HepG2 (cell line): ENCODE measurements around the gene TTLL8. TPM values are rescaled to one million over a fixed set of nuclear protein-coding genes. Genes with fewer than 3 reads are reported as not detected.

Source experiments
- ATAC-seq: fragments of 200-7000 bp; cut with Tn5 transposase; 3 replicates; pipeline ENCODE4 v1.9.1; 2020; ENCODE audit warnings: mild to moderate bottlenecking, moderate library complexity
- BruUV-seq: library from RNA; stranded (reverse); fragments of 400-500 nt; replicated peaks from 2 replicates; lab custom pipeline; 2021; lab: Mats Ljungman, UMichigan
- CTCF ChIA-PET: fragments of 300-600 bp; formaldehyde crosslinking; extraction: SDS; loops from one replicate; lab custom pipeline; 2021; ENCODE audit warnings: low total read pairs, inconsistent platforms, low intra/inter-chr PET ratio; lab: Yijun Ruan, JAX
- POLR2A ChIA-PET: fragments of 350-600 bp; sonication (Branson Sonifier 250); formaldehyde crosslinking; loops from one replicate; lab custom pipeline; 2020; ENCODE audit warnings: antibody characterized with exemption, inconsistent platforms; lab: Yijun Ruan, JAX
- DNase-seq: peaks from one replicate; pipeline ENCODE4 v3.0.0-alpha.2; 2015; ENCODE audit warnings: low spot score
- FAIRE-seq: peaks from 3 replicates; lab custom pipeline; 2011; peaks lifted over from hg19 to GRCh38; lab: Jason Lieb, UNC
- H2AFZ ChIP-seq: one replicate; pipeline ENCODE4 v1.6.1; 2011; ENCODE audit warnings: low read length, inconsistent platforms
- H3K27ac ChIP-seq: fragments of 300-600 bp; 3 replicates; pipeline ENCODE4 v1.8.0; 2011; ENCODE audit warnings: mixed run types, mild to moderate bottlenecking, mixed read lengths, low read length, inconsistent platforms; ENCODE audit not compliant: insufficient read depth; ENCODE audit errors: extremely low read length
- H3K27me3 ChIP-seq, 2 experiments: fragments of 200-600 bp in 1 of 2; 2 replicates in 1 of 2; 3 replicates in 1 of 2; pipeline versions ENCODE4 v1.6.0 to v1.8.0; 2011; ENCODE audit warnings: low read length in 2 of 2, mild to moderate bottlenecking in 2 of 2, moderate library complexity in 2 of 2, inconsistent platforms in 1 of 2; ENCODE audit not compliant: insufficient read depth in 2 of 2, control insufficient read depth in 1 of 2
- H3K36me3 ChIP-seq, 2 experiments: fragments of 200-600 bp in 1 of 2; replicated peaks in 1 of 2; 2 replicates in 1 of 2; 3 replicates in 1 of 2; pipeline versions ENCODE4 v1.5.1 to v1.8.0; 2011; ENCODE audit warnings: low read length in 2 of 2, inconsistent platforms in 1 of 2; ENCODE audit not compliant: insufficient read depth in 2 of 2, control insufficient read depth in 1 of 2
- H3K4me1 ChIP-seq: 2 replicates; pipeline ENCODE4 v1.5.1; 2012; ENCODE audit warnings: low read length, inconsistent platforms; ENCODE audit not compliant: insufficient read depth
- H3K4me2 ChIP-seq: 2 replicates; pipeline ENCODE4 v1.6.0; 2011; ENCODE audit warnings: low read depth, low read length, inconsistent platforms
- H3K4me3 ChIP-seq, 3 experiments: fragments of 200-600 bp in 1 of 3; sonication (generic), shearing (Covaris generic) in 1 of 3; replicated peaks in 1 of 3; 2 replicates each; pipeline ENCODE4 v1.5.1; 2011 to 2016; ENCODE audit warnings: low read length in 3 of 3, inconsistent platforms in 2 of 3, low read depth in 2 of 3, mild to moderate bottlenecking in 2 of 3, control low read depth in 1 of 3, mixed read lengths in 1 of 3; ENCODE audit not compliant: insufficient read depth in 1 of 3
- H3K79me2 ChIP-seq: one replicate; pipeline ENCODE4 v1.6.1; 2011; ENCODE audit warnings: low read length, inconsistent platforms; ENCODE audit not compliant: insufficient read depth
- H3K9ac ChIP-seq: 2 replicates; pipeline ENCODE4 v1.6.0; 2011; ENCODE audit warnings: mild to moderate bottlenecking, low read depth, low read length, inconsistent platforms; ENCODE audit not compliant: insufficient read depth
- H3K9me3 ChIP-seq: 2 replicates; pipeline ENCODE4 v1.5.1; 2012; ENCODE audit warnings: mild to moderate bottlenecking, low read length
- H4K20me1 ChIP-seq: 2 replicates; pipeline ENCODE4 v1.6.0; 2011; ENCODE audit warnings: inconsistent platforms, mild to moderate bottlenecking, low read length, moderate library complexity; ENCODE audit not compliant: insufficient read depth
- ADNP ChIP-seq: sonication (generic); formaldehyde crosslinking; IDR thresholded peaks from 2 replicates; pipeline ENCODE4 v1.4.0; 2020; ENCODE audit warnings: missing genetic modification reagents
- CAMTA2 ChIP-seq: sonication (generic); formaldehyde crosslinking; IDR thresholded peaks from 2 replicates; pipeline ENCODE4 v1.4.0; 2020; ENCODE audit warnings: mild to moderate bottlenecking, missing genetic modification reagents, borderline replicate concordance
- DNMT3B ChIP-seq: conservative IDR thresholded peaks from 2 replicates; pipeline ENCODE4 v1.6.1; 2016; ENCODE audit warnings: missing biosample characterization, control low read depth
- ISX ChIP-seq: sonication (generic); formaldehyde crosslinking; conservative IDR thresholded peaks from 2 replicates; pipeline ENCODE4 v1.5.0; 2020; ENCODE audit warnings: missing genetic modification reagents
- JARID2 ChIP-seq: sonication (generic); formaldehyde crosslinking; IDR thresholded peaks from 2 replicates; pipeline ENCODE4 v1.8.1; 2023; ENCODE audit warnings: missing genetic modification reagents, inconsistent platforms; ENCODE audit not compliant: insufficient replicate concordance
- MAFG ChIP-seq: sonication (generic); formaldehyde crosslinking; IDR thresholded peaks from 2 replicates; pipeline ENCODE4 v1.5.1; 2020; ENCODE audit warnings: mild to moderate bottlenecking, missing genetic modification reagents
- MTA1 ChIP-seq: sonication (generic); formaldehyde crosslinking; IDR thresholded peaks from 2 replicates; pipeline ENCODE4 v1.4.0; 2020; ENCODE audit warnings: missing genetic modification reagents, mild to moderate bottlenecking, borderline replicate concordance
- NFIC ChIP-seq: IDR thresholded peaks from 2 replicates; pipeline ENCODE4 v1.6.1; 2012; ENCODE audit warnings: mild to moderate bottlenecking, low read length, inconsistent platforms
- RELA ChIP-seq: sonication (generic); formaldehyde crosslinking; IDR thresholded peaks from 2 replicates; pipeline ENCODE4 v1.4.0; 2020; ENCODE audit warnings: missing genetic modification reagents
- ZNF552 ChIP-seq: sonication (generic); formaldehyde crosslinking; IDR thresholded peaks from 2 replicates; pipeline ENCODE4 v1.9.0; 2022; ENCODE audit warnings: missing genetic modification reagents, mild to moderate bottlenecking, borderline replicate concordance
- ZNF577 ChIP-seq: sonication (generic); formaldehyde crosslinking; IDR thresholded peaks from 2 replicates; pipeline ENCODE4 v1.4.0; 2020; ENCODE audit warnings: mild to moderate bottlenecking, low read depth, missing genetic modification reagents, borderline replicate concordance
- ZNF703 ChIP-seq: sonication (generic); formaldehyde crosslinking; IDR thresholded peaks from 2 replicates; pipeline ENCODE4 v1.5.1; 2020; ENCODE audit warnings: missing genetic modification reagents, mild to moderate bottlenecking, moderate library complexity, borderline replicate concordance
- ZNF768 ChIP-seq: sonication (generic); formaldehyde crosslinking; IDR thresholded peaks from 2 replicates; pipeline ENCODE4 v1.4.0; 2020; ENCODE audit warnings: missing genetic modification reagents
- ZNF83 ChIP-seq: sonication (generic); formaldehyde crosslinking; IDR thresholded peaks from 2 replicates; pipeline ENCODE4 v1.4.0; 2020; ENCODE audit warnings: missing genetic modification reagents, mild to moderate bottlenecking, borderline replicate concordance
- WGBS: methylation state at CpG from one replicate; pipeline ENCODE4 v1.1.6; 2017; ENCODE audit warnings: low lambda C conversion rate; 5-methylcytosine and 5-hydroxymethylcytosine counted together
- in situ Hi-C: cut with HindIII; loops from 2 replicates; pipeline ENCODE4 v1.10.0; 2017; ENCODE audit warnings: low pct_unique_long_range_greater_than_20kb; ENCODE audit not compliant: extremely low pct_ligation_motif_present
- intact Hi-C: fragments of 100-400 bp; cut with micrococcal nuclease; formaldehyde crosslinking; loops from one replicate; pipeline ENCODE4 v1.10.0; 2022; ENCODE audit not compliant: unreplicated experiment
- polyA plus RNA-seq, 8 experiments: library from polyadenylated mRNA; depleted of rRNA in 3 of 8; stranded (reverse) in 7 of 8; unstranded in 1 of 8; fragments of >200 nt; fragmentation: Illumina TruSeq in 4 of 8; extraction: Trizol in 4 of 8; gene quantifications; 2 replicates each; pipeline versions ENCODE4 v1.2.1 to v1.2.3, GENCODE V29; 2011 to 2016; ENCODE audit warnings: low read depth in 4 of 8, missing spikeins in 1 of 8, mixed read lengths in 1 of 8; ENCODE audit not compliant: insufficient read depth in 1 of 8
- total RNA-seq, 5 experiments: library from RNA; depleted of rRNA; stranded (reverse); fragments of >200 nt; fragmentation: Illumina TruSeq; extraction: Trizol; gene quantifications; 2 replicates each; pipeline ENCODE4 v1.2.3, GENCODE V29; 2016; ENCODE audit warnings: low read depth in 1 of 5
- TF ChIP-seq, protein P1 (sequence below): sonication (generic); formaldehyde crosslinking; IDR thresholded peaks from 2 replicates; pipeline ENCODE4 v1.4.0; 2020; ENCODE audit warnings: mild to moderate bottlenecking, missing genetic modification reagents, borderline replicate concordance
- TF ChIP-seq, protein P2 (sequence below): sonication (generic); formaldehyde crosslinking; IDR thresholded peaks from 2 replicates; pipeline ENCODE4 v1.4.0; 2020; ENCODE audit warnings: mild to moderate bottlenecking, low read depth, missing genetic modification reagents
- TF ChIP-seq, protein P3 (sequence below): IDR thresholded peaks from 2 replicates; pipeline ENCODE4 v1.6.1; 2016

TTLL8 gene
- total and polyA plus RNA-seq, 2 of the 13 experiments (the other 11 are each of a cell fraction or from before 2014, with no cell fraction given): not detected

DNA sequence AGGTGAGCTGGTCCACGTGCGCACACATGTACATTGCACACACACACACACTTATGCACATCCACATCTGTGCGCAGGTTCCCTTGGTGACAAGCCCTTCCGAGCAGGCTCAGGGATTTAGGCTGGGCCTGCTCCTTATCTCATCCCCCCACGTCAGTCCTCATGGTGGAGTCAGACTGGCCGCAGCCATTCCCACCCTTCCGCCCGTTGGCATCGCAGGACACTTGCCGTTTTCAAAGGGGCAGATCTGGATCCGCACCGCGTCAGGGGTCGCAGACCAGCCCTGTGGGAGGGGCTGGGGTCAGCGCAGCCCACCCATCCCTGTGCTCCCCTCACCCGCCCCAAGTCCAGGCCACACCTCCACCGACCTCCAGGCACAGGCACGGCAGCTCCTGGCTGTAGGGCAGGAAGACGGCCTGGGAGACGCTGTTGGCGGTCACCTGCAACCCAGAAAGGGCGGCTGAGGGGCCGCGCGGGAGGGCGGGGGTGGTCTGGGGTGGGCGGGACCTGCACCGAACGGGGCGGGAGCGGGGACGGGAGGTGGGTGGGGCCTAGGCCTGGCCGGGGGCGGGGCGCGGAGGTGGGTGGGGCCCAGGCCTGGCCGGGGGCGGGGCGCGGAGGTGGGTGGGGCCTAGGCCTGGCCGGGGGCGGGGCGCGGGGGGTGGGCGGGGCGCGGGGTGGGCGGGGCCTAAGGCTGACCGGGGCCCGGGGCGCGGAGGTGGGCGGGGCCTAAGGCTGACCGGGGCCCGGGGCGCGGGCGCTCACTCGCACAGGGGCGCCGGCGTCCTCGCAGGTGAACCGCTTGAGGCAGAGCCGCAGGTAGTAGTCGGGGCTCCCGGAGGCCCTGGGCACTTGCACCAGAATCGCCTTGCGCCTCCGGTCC, 58.8 kb downstream of the TTLL8 start:
- Histone ChIP-seq H4K20me1 (no peaks in the 10 kb centered on the region), H3K27me3 (peaks cover 7 to 12% of the 10 kb centered on the region in 2 experiments; a peak in 4 of 5 replicates), H3K36me3 (no peaks in the 10 kb centered on the region), H3K4me3 (no peak overlapping the region), H3K9me3 (no peaks in the 10 kb centered on the region), H3K9ac (no peak overlapping the region), H3K4me1 (no peaks in the 10 kb centered on the region), H3K27ac (no peak overlapping the region), H3K4me2 (no peak overlapping the region), H3K79me2 (no peaks in the 10 kb centered on the region), H2AFZ (no peak overlapping the region)
- TF ChIP-seq MAFG (CRISPR knock-in tag) (no peak), ADNP (CRISPR knock-in tag) (no peak), RELA (CRISPR knock-in tag) (no peak), DNMT3B (CRISPR knock-in tag) (no peak), MTA1 (CRISPR knock-in tag) (no peak), NFIC (no peak), ZNF703 (CRISPR knock-in tag) (no peak), ZNF768 (CRISPR knock-in tag) (no peak), ZNF83 (no peak), ZNF552 (CRISPR knock-in tag) (no peak), ISX (CRISPR knock-in tag) (no peak), JARID2 (CRISPR knock-in tag) (no peak), CAMTA2 (CRISPR knock-in tag) (no peak), ZNF577 (no peak)
- TF ChIP-seq, protein P1, sequence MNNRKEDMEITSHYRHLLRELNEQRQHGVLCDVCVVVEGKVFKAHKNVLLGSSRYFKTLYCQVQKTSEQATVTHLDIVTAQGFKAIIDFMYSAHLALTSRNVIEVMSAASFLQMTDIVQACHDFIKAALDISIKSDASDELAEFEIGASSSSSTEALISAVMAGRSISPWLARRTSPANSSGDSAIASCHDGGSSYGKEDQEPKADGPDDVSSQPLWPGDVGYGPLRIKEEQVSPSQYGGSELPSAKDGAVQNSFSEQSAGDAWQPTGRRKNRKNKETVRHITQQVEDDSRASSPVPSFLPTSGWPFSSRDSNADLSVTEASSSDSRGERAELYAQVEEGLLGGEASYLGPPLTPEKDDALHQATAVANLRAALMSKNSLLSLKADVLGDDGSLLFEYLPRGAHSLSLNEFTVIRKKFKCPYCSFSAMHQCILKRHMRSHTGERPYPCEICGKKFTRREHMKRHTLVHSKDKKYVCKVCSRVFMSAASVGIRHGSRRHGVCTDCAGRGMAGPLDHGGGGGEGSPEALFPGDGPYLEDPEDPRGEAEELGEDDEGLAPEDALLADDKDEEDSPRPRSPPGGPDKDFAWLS (CRISPR knock-in tag): no peak
- TF ChIP-seq, protein P2, sequence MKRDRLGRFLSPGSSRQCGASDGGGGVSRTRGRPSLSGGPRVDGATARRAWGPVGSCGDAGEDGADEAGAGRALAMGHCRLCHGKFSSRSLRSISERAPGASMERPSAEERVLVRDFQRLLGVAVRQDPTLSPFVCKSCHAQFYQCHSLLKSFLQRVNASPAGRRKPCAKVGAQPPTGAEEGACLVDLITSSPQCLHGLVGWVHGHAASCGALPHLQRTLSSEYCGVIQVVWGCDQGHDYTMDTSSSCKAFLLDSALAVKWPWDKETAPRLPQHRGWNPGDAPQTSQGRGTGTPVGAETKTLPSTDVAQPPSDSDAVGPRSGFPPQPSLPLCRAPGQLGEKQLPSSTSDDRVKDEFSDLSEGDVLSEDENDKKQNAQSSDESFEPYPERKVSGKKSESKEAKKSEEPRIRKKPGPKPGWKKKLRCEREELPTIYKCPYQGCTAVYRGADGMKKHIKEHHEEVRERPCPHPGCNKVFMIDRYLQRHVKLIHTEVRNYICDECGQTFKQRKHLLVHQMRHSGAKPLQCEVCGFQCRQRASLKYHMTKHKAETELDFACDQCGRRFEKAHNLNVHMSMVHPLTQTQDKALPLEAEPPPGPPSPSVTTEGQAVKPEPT (CRISPR knock-in tag): no peak
- TF ChIP-seq, protein P3, sequence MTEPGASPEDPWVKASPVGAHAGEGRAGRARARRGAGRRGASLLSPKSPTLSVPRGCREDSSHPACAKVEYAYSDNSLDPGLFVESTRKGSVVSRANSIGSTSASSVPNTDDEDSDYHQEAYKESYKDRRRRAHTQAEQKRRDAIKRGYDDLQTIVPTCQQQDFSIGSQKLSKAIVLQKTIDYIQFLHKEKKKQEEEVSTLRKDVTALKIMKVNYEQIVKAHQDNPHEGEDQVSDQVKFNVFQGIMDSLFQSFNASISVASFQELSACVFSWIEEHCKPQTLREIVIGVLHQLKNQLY: no peak
- in situ Hi-C loops: no loop called here
- intact Hi-C loops: no loop called here
- FAIRE-seq: no peak
- 60% methylated on average over 11 of the region's 70 CpGs for WGBS
- no TSS peak for BruUV-seq
- POLR2A ChIA-PET: no interaction called here
- CTCF ChIA-PET: no interaction called here
- no peak for ATAC-seq
- DNase-seq: no peak
